Iris pigment epithelial cell (primary cell): Measurements from ENCODE around the gene HIPK4.
"Not testable (repeated sequence)": the region's sequence is repeated elsewhere in the genome, so short reads cannot be mapped to it uniquely, and the experiment has no call there.

Source experiments
- DNase-seq: peaks from one replicate; pipeline ENCODE4 v3.0.0-alpha.2; 2011; ENCODE audit warnings: low read depth

The HIPK4 gene

GRCh38 chr19:40393894-40394815 lies 4.2 kb upstream of the HIPK4 start:
- no peak for DNase-seq

GRCh38 chr19:40392894-40393517 lies 3.0 kb upstream of the HIPK4 start:
- DNase-seq, result no peak

DNA sequence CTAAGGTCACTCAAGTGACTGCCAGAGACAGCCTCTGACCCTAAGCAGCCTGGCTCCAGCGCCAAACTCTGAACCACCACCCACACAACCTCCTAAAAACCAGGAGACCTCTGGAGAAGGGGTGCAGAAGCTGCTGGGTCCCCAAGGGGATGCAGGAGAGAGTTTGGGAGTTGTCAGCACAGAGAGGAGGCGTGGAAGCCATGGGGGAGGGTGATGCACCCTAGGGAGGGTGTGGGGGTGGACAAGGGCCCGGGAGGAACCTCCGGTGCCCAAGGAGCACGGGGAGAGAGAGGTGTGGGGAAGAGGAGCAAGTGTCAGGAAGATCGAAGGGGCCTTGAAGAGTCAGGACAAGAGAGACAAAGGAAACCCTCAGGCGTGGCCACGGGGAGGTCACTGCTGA lies 2.1 kb upstream of the HIPK4 start:
- DNase-seq, result no peak

DNA sequence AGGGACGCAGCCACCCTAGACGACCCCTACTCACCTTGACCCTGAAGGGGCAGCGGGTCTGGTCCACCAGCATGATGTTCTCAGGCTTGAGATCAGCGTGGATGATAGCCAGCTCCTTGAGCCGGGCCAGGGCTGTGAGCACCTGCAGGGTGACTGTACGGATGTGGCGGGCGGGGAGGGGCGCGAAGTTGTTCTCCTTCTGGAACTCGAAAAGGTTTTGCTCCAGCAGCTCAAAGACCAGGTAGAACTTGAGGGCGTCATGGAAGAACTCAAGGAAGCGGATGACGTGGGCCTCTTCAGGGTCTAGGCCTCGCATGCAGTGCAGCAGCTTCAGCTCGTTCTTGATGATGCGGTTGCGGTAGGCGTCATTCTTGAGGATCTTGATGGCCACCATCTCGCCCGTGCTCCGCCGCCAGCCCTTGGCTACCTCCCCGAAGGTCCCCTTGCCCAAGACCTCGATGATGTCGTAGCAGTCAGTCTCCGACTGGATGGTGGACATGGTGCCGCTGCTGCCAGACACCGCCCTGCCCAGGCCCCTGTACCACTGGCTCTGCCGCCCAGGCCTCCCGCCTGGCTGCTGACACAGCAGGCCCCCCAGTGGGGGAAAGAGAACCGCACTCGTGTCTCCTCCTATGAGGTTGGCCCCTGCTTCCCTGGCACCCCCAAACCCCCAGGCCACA lies 437 bp downstream of the HIPK4 start:
- no peak for DNase-seq

GRCh38 chr19:40388481-40388880 lies 1.5 kb downstream of the HIPK4 start:
- no peak for DNase-seq

DNA sequence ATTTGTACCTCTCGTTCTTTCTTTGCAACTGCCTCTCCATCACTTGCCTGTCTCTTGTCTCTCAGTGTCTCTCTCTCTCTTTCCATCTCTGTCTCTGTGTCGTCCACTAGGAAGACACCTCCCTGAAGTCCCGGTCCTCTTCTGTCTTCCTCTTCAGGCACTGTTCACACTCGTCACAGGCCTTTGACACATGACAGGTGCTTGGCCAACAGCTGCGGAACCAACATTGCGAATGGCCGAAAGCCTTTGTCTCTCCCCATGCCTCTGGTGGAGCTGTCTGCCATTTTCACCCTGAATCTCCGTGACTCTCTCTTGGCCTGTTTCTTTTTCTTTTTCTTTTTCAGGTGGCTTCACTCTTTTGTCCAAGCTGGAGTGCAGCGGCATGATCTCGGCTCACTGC lies 2.8 kb downstream of the HIPK4 start:
- no peak for DNase-seq

DNA sequence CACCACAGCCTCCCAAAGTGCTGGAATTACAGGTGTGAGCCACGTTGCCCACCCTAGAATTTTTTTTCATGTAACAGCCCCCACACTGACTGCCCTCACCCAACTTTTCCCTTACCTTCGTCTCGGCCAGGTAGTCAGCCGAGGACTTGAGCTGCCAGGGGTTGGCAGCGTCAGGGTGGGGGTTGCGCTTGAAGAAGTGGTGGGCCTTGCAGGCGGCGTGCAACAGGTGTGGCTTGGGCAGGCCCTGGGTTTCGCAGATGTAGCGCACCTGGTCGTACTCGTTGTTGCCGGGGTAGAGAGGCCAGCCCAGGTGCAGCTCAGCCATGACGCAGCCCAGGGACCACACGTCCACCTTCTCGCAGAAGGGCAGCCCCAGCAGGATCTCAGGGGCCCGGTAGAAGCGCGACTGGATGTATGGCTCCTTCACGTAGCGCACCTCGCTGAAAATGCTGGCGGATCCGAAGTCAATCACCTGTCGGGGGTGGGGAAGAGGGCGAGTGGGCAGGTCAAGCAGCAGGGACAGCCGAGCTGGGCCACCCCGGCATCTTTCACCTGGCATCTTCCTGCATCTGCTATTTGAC lies 6.2 kb downstream of the HIPK4 start:
- no peak for DNase-seq

- DNase-seq, result no peak
These were observed 8.7 kb downstream of the HIPK4 start for GRCh38 chr19:40381321-40381720.

DNA sequence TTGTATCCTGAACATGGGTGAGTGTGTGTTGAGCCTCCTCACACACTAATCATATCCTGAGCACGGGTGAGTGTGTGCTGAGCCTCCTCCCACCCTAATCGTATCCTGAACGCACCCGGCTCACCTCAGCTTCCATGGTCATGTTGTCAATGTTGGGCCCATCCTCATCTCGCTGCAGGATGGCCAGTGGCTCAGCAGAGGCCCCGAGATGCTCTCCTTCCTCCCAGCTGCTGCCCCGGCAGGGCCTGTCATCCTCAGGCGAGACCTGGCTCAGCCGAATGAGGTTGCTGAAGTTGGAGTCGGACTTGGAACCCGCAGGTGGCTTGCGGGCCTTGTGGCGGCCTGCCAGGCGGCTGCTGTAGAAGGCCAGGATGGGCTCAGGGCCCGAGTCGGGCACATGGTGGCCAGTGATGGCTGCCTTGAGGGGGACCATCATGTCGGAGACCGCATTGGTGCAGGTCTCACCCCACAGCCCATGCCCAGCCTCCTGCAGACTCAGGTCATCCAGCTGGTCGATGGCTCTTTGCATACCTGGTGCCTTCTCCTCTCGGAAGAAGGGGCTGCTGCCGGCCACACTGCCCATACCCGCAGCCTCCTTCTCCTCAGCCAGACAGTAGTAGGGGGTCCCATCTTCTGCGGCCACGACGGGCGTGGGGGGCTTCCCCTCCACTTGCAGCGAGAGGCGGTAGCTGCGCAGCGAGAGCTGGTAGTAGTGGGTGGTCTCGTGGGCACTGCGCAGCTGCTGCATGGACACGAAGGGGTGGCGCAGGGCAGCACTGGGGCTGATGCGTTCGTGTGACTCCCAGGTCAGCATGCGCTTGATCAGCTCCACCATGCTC lies 9.6 kb downstream of the HIPK4 start:
- no peak for DNase-seq

DNA sequence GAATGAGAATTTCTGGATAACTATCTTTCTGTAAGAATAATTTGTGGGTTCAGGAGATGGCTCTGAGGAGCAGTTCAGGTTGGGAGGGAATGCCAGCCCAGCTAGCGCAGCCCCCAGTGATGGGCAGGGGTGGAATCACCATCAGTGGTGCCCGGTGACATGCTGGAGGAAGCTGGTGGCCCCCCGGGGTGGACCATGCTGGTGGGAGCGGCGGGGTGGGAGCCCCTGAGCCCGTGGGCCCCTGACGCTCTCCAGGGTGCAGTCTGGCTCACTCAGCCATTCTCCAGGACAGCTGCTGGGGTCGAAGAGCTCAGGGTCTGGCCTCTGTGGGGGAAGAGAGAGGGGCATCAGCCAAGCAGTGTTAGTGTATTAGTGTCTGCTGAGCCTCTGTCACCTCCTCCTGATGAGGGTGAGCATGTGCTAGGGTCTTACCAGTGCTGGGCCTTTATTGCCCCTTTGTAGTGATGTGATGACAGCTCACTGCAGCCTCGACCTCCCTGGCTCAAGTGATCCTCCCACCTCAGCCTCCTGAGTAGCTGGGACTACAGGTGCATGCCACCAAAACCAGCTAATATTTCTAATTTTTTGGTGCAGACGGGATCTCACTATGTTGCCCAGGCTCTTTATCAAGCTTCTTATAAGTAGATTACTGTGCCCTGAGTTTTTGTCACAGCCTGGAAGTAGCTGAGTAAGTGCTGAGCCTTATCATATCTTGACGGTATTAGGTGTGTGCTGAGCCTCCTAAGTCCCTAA lies 10.4 kb downstream of the HIPK4 start:
- no peak for DNase-seq

DNA sequence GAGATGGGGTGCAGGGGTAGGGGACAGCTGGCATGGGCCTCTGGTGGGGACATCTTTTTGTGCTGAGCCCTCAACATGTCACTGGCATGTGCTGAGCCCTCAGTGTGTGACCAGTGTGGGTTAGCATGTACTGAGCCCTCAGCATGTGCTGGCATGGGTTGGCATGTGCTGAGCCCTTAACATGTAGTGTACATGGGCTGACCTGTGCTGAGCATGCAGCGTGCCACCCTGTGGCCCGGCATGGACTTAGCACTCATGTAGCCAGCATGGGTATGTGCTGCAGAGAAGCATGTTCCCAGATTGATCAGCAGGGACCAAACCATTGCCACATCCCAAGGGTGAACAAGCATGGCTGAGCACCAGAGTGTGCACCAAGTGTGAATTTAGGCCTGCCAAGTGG lies 11.5 kb downstream of the HIPK4 start:
- DNase-seq, result no peak

GRCh38 chr19:40377876-40378385 lies 12.1 kb downstream of the HIPK4 start:
- DNase-seq, result no peak

DNA sequence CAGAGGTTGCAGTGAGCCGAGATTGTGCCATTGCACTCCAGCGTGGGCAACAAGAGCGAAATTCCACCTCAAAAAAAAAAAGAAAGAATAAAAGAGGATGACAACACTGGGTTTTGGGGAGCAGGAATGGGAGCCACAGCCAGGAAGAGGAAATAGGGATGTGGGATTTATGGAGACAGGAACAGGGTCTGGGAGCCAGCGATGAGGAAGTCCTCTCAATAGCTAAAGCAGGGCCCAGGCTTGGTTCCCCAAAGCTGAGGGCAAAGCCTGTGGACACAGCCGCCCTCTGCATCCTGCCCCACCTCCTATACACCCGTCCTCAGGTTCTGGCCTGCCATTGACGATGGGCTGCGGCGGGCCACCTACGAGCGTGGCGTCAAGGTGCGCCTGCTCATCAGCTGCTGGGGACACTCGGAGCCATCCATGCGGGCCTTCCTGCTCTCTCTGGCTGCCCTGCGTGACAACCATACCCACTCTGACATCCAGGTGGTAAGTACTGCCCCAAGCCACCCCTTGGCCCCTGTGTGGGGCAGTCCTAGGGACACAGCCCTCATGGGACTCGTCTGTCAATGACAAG lies 13.6 kb downstream of the HIPK4 start:
- DNase-seq, result no peak

DNA sequence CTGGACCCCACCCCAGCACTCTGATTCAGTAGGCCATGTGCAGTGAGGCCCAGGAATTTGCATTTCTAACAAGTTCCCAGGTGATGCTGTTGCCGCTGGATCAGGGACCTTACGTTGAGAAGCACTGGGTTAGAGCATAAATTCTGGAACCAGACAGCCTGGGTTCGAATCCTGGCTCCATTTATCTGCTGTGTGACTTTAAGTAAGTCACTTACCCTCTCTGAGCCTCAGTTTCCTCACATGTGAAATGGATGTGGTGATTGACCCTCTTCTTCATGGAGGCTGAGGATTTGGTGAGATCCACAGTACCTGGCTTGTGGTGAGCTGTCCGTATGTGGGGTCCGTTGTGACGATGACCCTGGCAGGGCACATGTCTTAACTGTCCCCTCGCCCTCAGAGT lies 15.9 kb downstream of the HIPK4 start:
- DNase-seq, result no peak

GRCh38 chr19:40371802-40372122 lies 18.2 kb downstream of the HIPK4 start:
- DNase-seq, result no peak

- no peak for DNase-seq
These were observed 18.8 kb downstream of the HIPK4 start for GRCh38 chr19:40370997-40371801.

DNA sequence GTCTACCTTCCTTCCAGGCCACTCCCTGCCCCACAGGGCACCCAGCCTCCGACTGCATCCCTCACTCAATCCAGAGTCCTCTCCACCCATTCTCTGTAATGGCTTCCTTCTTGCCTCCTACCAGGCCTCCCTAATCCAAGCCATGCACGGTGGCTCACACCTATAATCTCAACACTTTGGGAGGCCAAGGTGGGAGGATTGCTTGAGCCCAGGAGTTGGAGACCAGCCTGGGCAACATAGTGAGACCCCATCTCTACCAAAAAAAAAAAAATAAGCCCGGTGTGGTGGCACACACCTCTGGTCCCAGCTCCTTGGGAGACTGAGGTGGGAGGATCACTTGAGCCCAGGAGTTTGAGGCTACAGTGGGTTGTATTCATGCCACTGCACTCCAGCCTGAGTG lies 19.7 kb downstream of the HIPK4 start:
- not testable (repeated sequence) for DNase-seq

GRCh38 chr19:40369797-40370196 lies 20.2 kb downstream of the HIPK4 start:
- DNase-seq, result no peak

DNA sequence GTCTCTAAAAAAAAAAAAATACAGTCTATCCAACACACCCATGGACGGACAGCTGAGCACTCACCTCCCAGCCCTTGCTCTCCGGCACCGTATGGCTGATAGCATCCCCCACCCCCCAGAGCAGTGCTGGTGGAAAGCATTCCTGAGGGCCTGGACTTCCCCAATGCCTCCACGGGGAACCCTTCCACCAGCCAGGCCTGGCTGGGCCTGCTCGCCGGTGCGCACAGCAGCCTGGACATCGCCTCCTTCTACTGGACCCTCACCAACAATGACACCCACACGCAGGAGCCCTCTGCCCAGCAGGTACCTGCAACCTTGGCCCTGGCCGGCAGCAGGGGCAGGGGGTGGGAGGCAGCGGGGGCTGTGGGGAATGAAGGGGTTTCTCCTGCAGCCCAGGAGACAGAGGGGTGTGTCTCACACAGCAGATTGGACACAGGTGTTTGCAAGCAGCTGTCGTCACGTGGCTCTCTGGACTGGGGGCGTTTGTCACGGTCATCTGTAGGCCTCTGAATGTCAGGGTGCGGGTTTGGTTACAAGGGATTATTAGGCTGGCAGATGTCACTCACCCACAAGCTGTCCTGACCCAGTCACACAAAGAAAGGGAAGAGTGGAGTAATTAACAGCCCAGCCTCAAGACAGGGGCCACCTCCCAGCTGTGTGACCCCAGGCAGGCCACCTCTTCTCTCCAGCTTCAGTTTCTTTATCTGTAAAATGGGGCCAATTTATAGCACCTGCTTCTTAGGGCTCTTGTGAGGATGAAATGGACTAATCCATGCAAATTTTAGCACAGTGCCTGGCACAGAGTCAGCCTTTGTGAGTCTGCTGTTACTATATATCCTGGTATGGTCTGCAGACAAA lies 22.2 kb downstream of the HIPK4 start:
- no peak for DNase-seq
